SU-DHL-6 (cell line): ENCODE data around the gene C19orf81.
"Not testable (repeated sequence)": the region's sequence is repeated elsewhere in the genome, so short reads cannot be mapped to it uniquely, and the experiment has no call there.

Source experiments
- H2AFZ ChIP-seq: fragments of 200-600 bp; sonication (generic); 2 replicates; pipeline ENCODE4 v1.6.1; 2014; ENCODE audit warnings: low read depth, mild to moderate bottlenecking, moderate library complexity, mixed read lengths, antibody characterized with exemption, low read length; ENCODE audit not compliant: severe bottlenecking
- H3F3A ChIP-seq: fragments of 200-600 bp; shearing (Covaris generic); 2 replicates; pipeline ENCODE4 v1.6.0; 2016; ENCODE audit warnings: antibody characterized with exemption, mild to moderate bottlenecking; ENCODE audit not compliant: insufficient read depth
- H3K27ac ChIP-seq: fragments of 200-600 bp; sonication (generic); 2 replicates; pipeline ENCODE4 v1.5.1; 2016; ENCODE audit warnings: low read depth, mild to moderate bottlenecking, low read length, moderate library complexity, mixed read lengths
- H3K27me3 ChIP-seq: fragments of 200-600 bp; sonication (generic), shearing (Covaris generic); 2 replicates; pipeline ENCODE4 v1.6.0; 2014; ENCODE audit warnings: mild to moderate bottlenecking, low read length
- H3K36me3 ChIP-seq: fragments of 200-600 bp; sonication (generic); 2 replicates; pipeline ENCODE4 v1.6.1; 2014; ENCODE audit warnings: mild to moderate bottlenecking, low read length, mixed read lengths
- H3K4me2 ChIP-seq: fragments of 300-600, 200-600 bp; shearing (Covaris generic), sonication (generic); 2 replicates; pipeline ENCODE4 v1.6.0; 2014; ENCODE audit warnings: low read length, low read depth, mild to moderate bottlenecking; ENCODE audit not compliant: poor library complexity, severe bottlenecking
- H3K4me3 ChIP-seq: fragments of 200-600 bp; sonication (generic); 2 replicates; pipeline ENCODE4 v1.5.1; 2014; ENCODE audit warnings: antibody characterized with exemption, low read length, mild to moderate bottlenecking, mixed read lengths; ENCODE audit not compliant: insufficient read depth, poor library complexity, severe bottlenecking
- H3K79me2 ChIP-seq: fragments of 200-600 bp; sonication (generic); 2 replicates; pipeline ENCODE4 v1.6.1; 2014; ENCODE audit warnings: mild to moderate bottlenecking, low read length, moderate library complexity; ENCODE audit not compliant: insufficient read depth
- H3K9ac ChIP-seq: fragments of 200-600 bp; sonication (generic); 2 replicates; pipeline ENCODE4 v1.7.0; 2014; ENCODE audit warnings: mild to moderate bottlenecking, low read length
- H3K9me2 ChIP-seq: fragments of 200-600 bp; sonication (generic); replicated peaks from 2 replicates; pipeline ENCODE4 v1.6.1; 2014; ENCODE audit warnings: low read length; ENCODE audit not compliant: insufficient read depth
- H3K9me3 ChIP-seq: fragments of 200-600 bp; sonication (generic); 2 replicates; pipeline ENCODE4 v1.6.1; 2014; ENCODE audit warnings: low read length, mixed read lengths; ENCODE audit not compliant: insufficient read depth
- H4K20me1 ChIP-seq: fragments of 200-600 bp; sonication (generic); 2 replicates; pipeline ENCODE4 v1.6.1; 2014; ENCODE audit warnings: low read depth, mild to moderate bottlenecking, antibody characterized with exemption, low read length, moderate library complexity, mixed read lengths
- CTCF ChIP-seq: fragments of 200-600 bp; sonication (generic); IDR thresholded peaks from one replicate; pipeline ENCODE4 v1.5.1; 2017; ENCODE audit warnings: antibody characterized with exemption, mild to moderate bottlenecking, low read length, moderate library complexity; ENCODE audit not compliant: insufficient read depth, poor library complexity, severe bottlenecking
- EZH2phosphoT487 ChIP-seq: fragments of 200-600 bp; sonication (generic), shearing (Covaris generic); conservative IDR thresholded peaks from 2 replicates; pipeline ENCODE4 v1.6.1; 2018; ENCODE audit warnings: mild to moderate bottlenecking, antibody characterized with exemption, low read length, moderate library complexity, mixed read lengths

Gene C19orf81

GRCh38 chr19:50607388-50607787 is 41.9 kb upstream of the C19orf81 start:
- Histone ChIP-seq H3K9me2 (no peaks in the 10 kb centered on the region), H4K20me1 (no peaks in the 10 kb centered on the region), H3K9ac (no peak overlapping the region), H3K36me3 (no peaks in the 10 kb centered on the region), H2AFZ (no peak overlapping the region), H3K4me2 (no peak overlapping the region), H3K27ac (no peak overlapping the region), H3F3A (no peaks in the 10 kb centered on the region), H3K4me3 (no peak overlapping the region), H3K9me3 (no peaks in the 10 kb centered on the region), H3K27me3 (no peaks in the 10 kb centered on the region), H3K79me2 (no peaks in the 10 kb centered on the region)
- TF ChIP-seq CTCF, result no peak
- no peak for TF ChIP-seq EZH2phosphoT487

GRCh38 chr19:50607874-50608785 is 41.1 kb upstream of the C19orf81 start:
- no peaks in the 10 kb centered on the region for H3K9me3 ChIP-seq
- H3K79me2 ChIP-seq, result no peaks in the 10 kb centered on the region
- H3K4me3 ChIP-seq, result no peak overlapping the region
- H2AFZ ChIP-seq, result no peak overlapping the region
- H4K20me1 ChIP-seq, result no peaks in the 10 kb centered on the region
- no peaks in the 10 kb centered on the region for H3K36me3 ChIP-seq
- no peaks in the 10 kb centered on the region for H3K9me2 ChIP-seq
- no peaks in the 10 kb centered on the region for H3F3A ChIP-seq
- H3K4me2 ChIP-seq, result no peak overlapping the region
- TF ChIP-seq EZH2phosphoT487, result no peak
- peak; percentile 44 for TF ChIP-seq CTCF
- H3K27ac ChIP-seq, result no peak overlapping the region
- no peak overlapping the region for H3K9ac ChIP-seq
- no peaks in the 10 kb centered on the region for H3K27me3 ChIP-seq

- H3F3A ChIP-seq, H4K20me1 ChIP-seq, H3K4me2 ChIP-seq, H3K9me3 ChIP-seq, H2AFZ ChIP-seq, H3K27me3 ChIP-seq, H3K79me2 ChIP-seq, H3K36me3 ChIP-seq, H3K9me2 ChIP-seq, H3K9ac ChIP-seq, H3K4me3 ChIP-seq, H3K27ac ChIP-seq: not testable (repeated sequence)
Observed at GRCh38 chr19:50612504-50613404, 36.5 kb upstream of the C19orf81 start.

- not testable (repeated sequence) for H3K79me2 ChIP-seq, H3K27ac ChIP-seq, H3F3A ChIP-seq, H3K9me3 ChIP-seq, H3K9me2 ChIP-seq, H3K4me3 ChIP-seq, H2AFZ ChIP-seq, H3K9ac ChIP-seq, H3K4me2 ChIP-seq, H4K20me1 ChIP-seq, H3K27me3 ChIP-seq, H3K36me3 ChIP-seq
Observed at GRCh38 chr19:50618379-50618778, 30.9 kb upstream of the C19orf81 start.

GRCh38 chr19:50619184-50619583 is 30.1 kb upstream of the C19orf81 start:
- not testable (repeated sequence) for H3K4me2 ChIP-seq, H3K27ac ChIP-seq, H3K4me3 ChIP-seq, H3K79me2 ChIP-seq, H3K9me2 ChIP-seq, H2AFZ ChIP-seq, H3K9ac ChIP-seq, H3K27me3 ChIP-seq, H4K20me1 ChIP-seq, H3K36me3 ChIP-seq, H3F3A ChIP-seq, H3K9me3 ChIP-seq

GRCh38 chr19:50620394-50620906 is 28.8 kb upstream of the C19orf81 start:
- not testable (repeated sequence) for H3F3A ChIP-seq, H3K9ac ChIP-seq, H3K79me2 ChIP-seq, H4K20me1 ChIP-seq, H3K9me3 ChIP-seq, H3K27me3 ChIP-seq, H3K4me2 ChIP-seq, H3K9me2 ChIP-seq, H3K4me3 ChIP-seq, H2AFZ ChIP-seq, H3K27ac ChIP-seq, H3K36me3 ChIP-seq
